Brain pericyte (primary cell): ENCODE data around the gene RERG.
"Not testable (repeated sequence)": the region's sequence is repeated elsewhere in the genome, so short reads cannot be mapped to it uniquely, and the experiment has no call there.

Source experiments
- DNase-seq: peaks from one replicate; pipeline ENCODE4 v3.0.0-alpha.2; 2012; ENCODE audit warnings: low read depth, low spot score

Gene RERG, protein sequence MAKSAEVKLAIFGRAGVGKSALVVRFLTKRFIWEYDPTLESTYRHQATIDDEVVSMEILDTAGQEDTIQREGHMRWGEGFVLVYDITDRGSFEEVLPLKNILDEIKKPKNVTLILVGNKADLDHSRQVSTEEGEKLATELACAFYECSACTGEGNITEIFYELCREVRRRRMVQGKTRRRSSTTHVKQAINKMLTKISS

DNA sequence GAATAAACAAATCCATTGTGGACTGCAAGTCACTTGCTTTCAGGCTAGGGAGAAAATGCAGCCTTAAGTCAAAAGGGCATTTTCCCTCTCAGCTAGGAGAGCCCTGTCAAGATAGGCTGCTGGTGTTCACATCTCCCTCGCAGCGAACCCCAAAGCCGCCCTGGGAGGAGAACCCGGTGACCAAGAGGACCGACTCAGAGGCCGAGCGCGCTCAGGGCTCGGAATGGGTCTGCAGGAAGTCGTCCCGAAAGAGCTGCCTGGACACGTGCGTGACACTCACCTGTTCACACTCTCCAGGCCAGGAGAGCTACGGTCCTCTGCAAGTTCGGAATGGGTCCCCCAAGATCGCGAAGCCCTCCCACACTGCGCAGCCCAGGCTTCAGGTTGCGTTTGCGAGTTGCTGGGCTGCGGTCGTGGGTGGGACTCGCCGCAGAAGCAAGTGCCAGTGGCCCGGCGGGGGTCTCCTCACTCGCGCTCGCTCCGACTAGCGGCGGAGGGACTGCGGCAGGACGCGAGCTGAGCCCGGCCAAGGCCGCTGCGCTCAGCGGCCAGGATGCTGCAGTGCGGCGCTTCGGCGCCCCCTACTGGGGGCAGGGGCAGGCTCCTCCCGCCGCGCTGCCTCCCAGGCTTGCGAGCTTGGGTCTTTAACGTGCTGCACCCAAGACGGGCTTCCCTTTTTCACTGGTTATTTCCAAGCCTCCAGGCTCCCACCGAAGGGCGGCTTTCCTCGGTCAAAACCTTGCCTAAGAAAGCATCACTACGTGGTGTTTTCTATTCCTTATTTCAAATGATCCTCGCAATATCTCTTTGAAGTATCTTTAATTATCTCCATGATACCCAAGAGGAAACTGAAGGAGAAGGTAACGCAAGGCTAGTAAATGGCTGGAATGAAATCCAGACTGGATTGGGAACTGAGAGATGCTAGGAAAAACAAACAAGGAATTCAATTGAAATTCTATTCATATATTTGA lies at the start of gene RERG:
Gene RERG (minus strand): TSS at position 503 of the 971 bp plus-strand sequence. CDS start 3,928 bp downstream, outside the sequence.
- peak; percentile 45 for DNase-seq

DNA sequence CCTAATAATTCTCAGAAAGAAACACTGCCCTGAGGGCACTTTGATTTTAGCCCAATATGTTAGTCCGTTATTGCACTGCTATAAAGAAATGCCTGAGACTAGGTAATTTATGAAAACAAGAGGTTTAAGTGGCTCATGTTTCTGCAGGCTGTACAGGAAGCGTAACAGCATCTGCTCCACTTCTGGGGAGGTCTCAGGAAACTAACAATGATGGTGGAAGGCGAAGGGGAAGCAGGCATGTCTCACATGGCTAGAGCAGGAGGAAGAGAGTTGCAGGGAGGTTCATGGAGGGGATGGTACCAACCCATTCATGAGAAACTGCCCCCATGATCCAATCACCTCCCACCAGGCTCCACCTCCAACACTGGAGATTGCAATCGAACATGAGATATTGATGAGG lies 49.4 kb upstream of the RERG start:
- no peak for DNase-seq

DNA sequence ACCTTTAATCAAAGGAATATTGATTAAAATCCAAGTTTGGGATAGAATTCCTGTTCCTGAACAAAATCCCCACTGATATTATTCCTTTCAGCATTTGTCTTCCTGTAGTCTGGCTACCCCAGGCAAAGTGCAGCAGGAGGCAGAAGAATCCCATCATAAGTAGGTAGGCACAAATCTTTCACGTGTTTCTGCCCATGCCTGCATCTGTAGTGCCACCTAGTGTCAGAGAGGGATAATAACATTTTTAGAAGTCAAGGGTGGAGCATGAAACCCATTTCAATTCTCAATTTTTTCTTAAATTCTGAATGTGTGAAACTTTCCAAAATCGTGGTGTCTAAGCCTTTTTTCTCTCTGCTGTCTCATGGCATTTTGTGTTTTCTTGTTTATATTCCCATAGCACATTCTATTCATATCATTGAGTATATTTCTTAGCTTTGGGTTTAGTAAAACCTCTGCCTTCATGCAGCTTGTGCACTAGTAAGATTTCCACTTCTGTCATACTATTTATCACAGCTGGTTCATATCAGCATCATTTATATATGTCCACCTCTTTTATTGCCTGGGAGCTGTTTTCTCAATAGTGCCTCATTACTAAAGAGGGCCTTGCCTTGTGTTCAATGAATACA lies 47.8 kb upstream of the RERG start:
- DNase-seq, result peak; percentile 37

DNA sequence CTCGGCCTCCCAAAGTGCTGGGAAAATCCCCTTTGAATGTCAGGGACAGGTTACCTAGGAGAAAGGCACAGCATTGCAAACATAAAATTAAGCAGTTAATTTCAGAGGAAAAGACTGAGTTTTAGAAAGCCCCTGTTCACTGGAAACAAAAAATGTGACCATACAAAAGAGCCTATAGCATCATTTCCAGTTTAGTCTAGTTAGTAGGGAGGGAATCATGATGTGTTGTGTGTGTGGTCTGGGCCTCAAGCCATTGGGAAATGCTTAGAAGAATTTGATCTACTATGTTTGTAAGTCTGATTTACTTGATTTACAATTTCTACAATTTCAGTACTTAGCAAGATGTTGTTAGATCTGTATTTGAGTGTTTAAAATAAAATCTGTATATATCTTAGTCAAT lies 47.1 kb upstream of the RERG start:
- no peak for DNase-seq

DNA sequence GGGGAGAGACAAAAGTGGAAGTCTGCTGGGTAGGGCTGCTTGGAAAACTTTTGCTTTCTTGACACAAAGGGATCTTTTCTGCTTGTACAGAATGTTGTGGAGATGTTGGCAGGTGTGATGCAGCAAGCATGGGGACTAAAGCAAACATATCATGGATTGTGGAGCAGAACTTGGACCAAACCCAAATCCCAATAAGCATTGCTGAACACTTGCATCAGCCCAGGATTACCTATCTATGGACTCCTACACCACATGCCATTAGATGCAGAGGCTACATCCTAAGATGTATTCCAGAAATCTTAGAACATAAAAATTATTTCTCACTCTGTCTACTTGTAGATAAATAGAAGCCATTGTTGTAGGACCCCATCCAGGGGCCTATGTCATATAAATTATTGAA lies 44.7 kb upstream of the RERG start:
- DNase-seq, result no peak

DNA sequence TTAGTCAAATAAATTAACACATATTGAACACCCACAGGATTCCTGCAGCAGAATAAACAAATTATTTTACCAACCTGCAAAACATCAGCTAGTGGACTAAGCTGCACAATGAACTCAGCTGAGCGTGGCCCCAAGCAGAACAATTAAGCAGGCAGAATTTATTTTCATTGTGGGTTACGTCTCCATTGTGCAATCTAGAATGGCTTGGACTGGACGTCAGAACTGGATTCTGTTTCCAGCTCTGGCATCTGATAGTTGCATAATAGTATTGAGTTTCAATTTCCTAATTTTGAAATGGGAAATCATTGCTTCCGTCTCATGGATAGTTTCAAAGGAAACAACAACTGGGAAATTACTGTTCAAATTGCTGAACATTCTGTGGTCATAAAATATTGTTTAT lies 35.5 kb upstream of the RERG start:
- no peak for DNase-seq

DNA sequence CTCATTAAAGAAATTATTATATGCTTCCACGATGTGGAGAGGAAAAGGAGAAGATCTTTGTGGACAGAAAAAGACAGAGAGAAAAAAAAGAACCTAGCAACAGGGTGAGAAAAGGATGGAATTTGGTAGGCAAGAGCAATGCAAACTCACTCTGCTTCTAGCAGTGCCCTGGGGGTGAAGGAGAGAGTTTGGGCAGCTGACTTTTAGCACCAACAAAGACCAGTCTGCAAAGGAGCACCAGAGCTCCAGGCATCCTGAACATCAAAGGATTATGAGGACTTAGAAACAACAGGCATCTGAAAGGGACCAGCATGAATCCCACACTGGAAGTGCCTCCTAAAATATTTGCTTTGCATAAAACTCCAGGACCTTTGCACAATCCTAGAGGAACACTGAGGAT lies 32.8 kb upstream of the RERG start:
- no peak for DNase-seq

DNA sequence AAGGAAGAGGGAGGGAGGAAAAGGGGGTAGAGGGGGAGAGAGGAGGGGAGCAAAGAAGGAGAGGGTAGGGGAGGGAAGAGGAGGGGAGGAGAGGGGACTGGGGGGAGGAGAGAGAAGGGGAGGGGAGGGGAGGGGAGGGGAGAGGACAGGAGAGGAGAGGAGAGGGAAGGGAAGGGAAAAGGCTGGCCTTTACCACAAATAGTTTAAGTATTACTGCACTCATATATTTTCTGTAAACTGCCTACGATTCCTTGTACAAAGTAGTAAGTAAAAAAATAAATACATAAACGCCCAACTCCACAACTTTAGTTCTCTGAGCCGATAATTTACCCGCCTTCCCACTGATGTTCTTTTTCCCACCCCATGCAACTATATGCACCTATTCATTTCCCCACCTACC lies 23.7 kb upstream of the RERG start:
- no peak for DNase-seq

DNA sequence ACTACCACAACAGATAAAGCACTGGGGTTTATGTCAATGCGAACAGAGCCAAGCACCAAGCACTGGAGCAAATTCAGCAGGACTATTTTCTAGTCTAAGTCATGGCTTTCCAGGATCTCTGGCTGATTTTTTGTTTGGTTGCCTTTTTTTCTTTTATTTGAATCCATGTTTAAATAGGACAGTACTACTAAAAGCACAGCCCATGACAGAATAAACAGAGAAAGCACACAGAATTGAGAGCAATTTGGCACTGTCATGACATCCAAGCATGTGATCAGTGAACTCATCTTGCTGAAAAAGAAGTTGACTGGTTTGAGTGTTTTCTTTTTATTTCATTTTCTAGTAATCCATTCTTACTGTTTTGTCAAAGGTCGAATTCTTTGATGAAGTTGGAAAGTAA lies 23.1 kb upstream of the RERG start:
- no peak for DNase-seq

DNA sequence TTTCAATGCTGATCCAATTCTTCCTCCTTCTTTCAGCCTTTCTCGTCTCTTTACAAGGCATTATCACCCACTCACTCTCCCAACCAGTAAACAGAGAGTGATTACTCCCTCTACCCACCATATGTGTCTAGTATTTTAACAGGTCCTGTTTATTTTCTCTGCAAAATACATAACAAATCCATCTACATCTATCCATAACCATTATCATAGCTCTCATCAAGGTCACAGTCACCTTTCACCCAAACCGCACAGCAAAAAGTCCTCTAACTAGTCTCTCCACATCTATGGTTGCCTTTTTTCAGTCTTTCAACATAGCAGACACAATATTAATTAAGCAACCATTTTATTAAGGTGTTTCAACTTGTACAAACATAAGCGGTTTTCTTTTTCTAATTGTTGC lies 21.9 kb upstream of the RERG start:
- DNase-seq, result no peak

DNA sequence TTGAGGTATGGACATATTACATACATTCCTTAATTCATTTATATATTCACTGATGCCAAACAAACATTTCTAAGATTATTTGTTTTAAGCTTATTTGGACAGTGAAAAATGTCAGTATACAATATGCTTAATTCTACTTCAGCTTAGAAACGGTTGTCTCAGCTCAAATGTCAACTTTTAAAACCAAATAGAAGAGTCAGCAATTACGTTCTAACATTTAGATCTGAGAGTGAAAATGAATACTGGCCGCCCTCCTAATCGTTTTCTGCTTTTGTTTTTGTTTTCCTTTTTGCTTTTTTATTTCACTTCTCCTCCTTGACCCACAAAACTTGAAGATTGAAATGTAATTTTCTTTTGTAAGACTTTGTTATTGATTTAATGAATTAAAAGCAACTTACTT lies 19.7 kb upstream of the RERG start:
- DNase-seq, result no peak

DNA sequence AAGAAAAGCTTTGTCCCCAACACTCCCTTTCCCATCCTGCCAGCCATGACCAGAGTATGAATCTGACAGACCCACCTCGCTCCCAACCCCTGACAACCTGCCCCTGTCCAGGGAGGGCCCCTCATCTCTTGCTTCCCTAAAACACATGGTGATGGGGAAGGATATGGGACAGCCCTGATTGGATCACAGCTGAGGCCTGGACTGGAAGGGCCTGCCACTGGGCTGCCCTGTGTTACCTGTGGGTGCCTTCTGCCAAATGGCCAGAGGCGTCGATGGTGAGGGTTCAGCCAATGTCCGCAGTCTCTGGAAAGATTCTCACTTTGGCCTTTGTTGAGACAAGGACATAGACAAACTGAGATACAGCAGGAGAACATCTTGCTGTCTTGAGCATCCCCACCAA lies 13.3 kb upstream of the RERG start:
- DNase-seq, result no peak

DNA sequence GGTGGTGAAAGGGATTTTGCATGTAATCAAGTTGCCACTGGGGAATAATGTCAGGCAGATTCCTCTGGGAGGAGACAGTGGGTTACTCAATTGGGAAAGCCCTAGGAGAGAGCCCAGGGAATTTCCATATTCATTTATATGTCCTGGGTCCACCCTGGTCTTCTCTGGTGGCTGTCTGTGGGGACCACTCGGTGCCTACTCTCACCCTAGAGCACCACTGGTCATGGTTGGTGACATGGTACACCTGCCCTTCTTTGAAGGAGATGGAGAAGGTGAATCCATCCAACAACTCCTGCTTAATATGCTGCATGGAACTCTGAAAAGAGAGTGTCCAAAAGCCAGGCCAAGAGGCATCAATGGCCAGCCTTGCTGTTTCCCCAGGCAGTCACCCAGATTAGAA lies 12.8 kb upstream of the RERG start:
- no peak for DNase-seq

DNA sequence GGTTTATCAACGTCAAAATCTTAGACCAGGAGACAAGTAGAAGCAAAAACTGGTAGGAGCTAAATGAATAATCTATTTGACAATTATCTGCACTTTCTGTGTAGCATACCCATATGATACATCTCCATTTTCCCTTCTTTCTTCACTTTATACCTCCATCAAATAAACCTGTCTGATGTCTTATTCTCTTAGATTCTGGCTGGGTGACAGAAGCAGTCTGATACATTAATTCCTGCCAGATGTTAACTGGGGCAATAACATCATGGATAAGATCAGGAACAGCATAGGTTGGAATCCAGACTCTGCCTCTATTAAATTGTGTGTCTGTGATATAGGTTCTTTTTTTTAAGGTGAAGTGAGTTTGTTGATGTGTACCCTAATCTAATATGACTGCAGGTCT lies 11.7 kb upstream of the RERG start:
- DNase-seq, result no peak

DNA sequence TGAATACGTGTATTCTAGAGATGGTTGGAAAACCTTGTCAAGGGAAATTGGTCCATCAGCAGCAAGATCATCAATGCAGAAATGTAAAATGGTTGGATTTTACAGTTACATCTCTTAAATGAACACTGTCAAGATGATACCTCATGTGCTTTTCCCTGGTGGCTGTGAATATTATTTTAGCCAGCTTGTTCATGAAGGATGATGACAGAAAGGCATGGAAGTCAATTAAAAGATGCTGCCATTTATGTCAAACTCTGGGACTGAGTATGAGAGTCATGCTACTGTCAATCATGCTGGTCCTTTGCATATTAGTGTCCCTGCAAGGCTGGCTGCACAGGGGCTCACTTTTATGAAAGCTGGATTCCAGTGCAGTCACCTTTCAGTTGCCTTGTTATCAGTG lies 10.3 kb upstream of the RERG start:
- DNase-seq, result no peak

DNA sequence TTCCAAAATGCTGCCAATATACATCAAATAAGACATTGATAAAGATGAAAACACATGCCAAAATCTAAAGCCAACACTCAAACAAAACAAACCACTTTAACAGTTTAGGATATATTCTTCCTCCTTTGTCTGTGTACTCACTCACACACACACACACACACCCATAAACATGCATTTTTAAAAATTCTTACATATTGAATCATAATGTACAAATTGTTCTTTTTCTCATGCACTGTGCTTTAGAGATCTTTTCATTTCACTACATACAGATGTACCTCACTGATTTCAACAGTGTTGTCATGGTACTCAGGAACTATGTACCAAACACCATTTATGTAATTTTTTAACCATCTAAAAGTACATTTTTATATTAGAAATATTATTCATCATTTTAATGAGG lies 9.5 kb upstream of the RERG start:
- no peak for DNase-seq

DNA sequence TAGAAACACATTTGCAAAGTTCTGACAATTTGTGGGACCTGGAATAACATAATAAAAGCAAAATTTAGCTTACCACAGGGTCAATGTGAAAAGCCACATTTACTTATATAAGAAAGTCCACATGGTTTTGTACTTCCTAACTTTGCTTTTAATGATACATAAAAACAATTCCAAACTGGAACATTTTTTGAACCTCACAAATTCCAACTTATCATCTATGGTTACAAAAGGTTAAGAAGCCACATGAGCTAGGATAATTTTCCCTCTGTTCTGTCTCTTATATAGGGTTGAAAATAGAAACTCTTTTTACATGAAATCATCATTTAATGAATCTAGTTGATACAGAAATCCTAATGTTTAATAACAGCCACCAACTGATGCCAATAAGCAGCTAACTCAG lies 8.9 kb upstream of the RERG start:
- DNase-seq, result no peak

DNA sequence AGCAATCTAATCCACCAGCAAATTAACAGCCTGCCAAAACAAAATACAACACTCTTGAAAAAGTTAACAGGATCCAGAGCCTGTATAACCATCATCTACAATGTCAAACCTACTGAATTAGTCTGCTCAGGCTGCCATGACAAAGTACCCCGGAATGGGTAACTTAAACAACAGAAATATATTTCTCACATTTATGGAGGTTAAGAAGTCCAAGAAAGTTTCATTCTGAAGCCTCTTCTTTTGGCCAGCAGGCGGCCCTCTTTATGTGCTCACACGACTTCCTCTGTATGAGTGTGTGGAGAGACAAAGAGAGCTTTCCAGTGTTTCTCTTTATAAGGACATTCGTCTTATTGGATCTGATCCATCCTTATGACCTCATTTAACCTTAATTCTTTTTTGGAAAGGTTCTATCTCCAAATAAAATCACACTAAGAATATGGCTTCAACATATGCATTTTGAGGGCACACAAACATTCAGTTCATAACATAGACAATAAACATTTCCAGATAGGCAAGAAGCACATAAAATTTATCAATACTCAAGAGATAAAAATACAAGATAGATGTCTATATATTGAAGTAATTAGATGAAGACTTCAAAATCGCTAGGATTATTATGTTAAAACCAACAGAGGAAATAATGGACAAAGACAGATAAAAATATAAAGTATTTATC lies 5.9 kb upstream of the RERG start:
- no peak for DNase-seq

DNA sequence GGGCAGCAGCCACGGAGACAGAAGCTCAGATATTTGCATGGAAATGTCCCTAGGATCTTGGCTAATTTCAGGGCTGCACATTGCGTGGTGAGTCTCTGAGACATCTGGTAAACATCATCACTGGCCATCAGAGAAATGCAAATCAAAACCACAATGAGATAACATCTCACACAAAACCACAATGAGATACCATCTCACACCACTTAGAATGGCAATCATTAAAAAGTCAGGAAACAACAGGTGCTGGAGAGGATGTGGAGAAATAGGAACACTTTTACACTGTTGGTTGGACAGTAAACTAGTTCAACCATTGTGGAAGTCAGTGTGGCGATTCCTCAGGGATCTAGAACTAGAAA lies 4.6 kb upstream of the RERG start:
- DNase-seq, result not testable (repeated sequence)

DNA sequence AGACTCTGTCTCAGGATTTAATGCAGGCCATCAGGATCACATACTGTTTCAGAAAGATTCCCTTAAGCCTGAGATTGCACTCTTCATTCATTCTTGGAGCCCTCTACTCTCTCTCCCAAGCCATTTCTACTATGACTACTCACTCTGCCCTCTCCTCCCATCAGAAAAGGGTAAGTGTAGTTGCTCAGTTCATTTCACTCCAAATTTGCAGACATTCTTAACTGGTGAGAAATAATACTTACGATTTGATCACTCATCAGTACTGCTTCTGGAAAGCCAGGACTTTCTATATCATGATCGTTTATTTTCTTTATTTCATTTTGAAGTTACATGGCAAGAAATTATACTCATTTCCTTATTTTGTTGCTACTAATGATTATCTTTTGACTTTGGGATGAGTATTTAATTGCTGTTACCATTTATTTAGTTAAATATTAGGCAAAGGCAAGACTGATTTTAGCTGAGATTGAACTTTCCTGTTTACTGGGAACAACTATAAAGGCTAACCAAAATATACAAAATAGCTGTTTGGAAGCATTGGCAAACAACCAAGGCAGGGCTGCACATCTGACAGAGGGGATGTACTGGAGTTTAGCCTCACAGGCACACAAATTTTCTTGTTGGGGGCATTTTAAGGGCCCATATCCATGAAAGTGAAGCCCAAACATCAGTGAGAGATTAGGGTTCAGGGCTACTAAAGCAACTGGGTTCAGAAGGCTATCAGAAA lies 4.1 kb upstream of the RERG start:
- DNase-seq, result no peak

DNA sequence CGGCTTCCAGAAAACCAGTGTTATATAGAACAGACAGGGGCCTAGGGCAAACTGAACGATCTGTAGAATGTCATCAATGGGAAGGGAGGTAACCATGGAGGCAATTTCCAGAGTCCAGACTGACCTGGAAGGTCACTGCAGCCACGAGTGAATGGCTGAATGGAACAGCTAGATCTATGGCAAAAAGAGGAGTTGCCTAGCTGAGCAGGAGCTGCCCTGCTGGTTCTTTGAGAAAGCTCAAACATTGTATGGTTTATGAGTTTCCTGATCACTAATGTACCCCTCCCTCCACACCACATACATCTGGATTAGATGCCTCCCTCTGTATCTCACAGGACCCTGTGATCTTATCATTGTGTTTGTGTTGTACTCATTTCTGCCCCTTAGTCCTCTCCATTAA lies 1.0 kb upstream of the RERG start:
- no peak for DNase-seq

DNA sequence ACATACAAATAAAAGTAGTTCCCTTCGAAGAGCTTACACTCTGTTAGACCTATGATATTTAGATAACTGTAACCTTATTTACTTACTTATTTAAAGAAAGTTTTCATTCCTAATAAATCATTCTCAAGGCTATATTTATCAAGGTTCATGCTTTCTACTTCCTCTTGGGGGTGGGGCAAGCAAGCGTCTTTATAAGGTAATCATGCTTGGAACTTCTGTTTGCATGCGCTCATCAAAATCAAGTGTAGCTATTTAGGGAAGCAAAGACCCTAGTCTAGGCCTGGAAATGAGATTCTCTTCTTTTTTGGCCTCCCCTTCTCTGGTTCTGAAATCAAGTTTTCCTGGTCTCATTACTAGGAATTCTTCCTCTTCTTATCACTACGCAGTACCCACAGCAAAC lies 766 bp downstream of the RERG start:
- no peak for DNase-seq
